ENCODE data around the gene SCAPER. TPM values are rescaled to one million over a fixed set of nuclear protein-coding genes. Genes with fewer than 3 reads are reported as not detected.

The SCAPER gene
- total and polyA plus RNA-seq, 2 donors (not counting 1 experiment from before 2014, with no cell fraction given): 8.3 to 61.6 TPM

GRCh38 chr15:76311100-76311953 is 593.8 kb downstream of the SCAPER start, which contains the start of gene ETFA:
ETFA (minus strand) TSS chr15:76311469; CDS start chr15:76311388, 81 bp downstream.
- CTCF ChIA-PET: interaction anchor here (0.7 to 1.0 kb wide), 2 partner anchors 23 to 25 kb away, joined by 3 to 4 read pairs; partner anchors contain the start of gene ISL2

More at GRCh38 chr15:76311100-76311953, 593.8 kb downstream of the SCAPER start, which contains the start of gene ETFA:
- peaks cover 53% of the 10 kb centered on the region for H3K79me2 ChIP-seq (ENCODE audit: control insufficient read depth, insufficient read depth, low read length)
- peak within 1 kb of the TSS; percentile 86 for H2AFZ ChIP-seq (ENCODE audit: insufficient read depth, low read depth, low read length, poor library complexity, severe bottlenecking)
- peak within 1 kb of the TSS; percentile 88 for H3K9ac ChIP-seq (ENCODE audit: low read length)
- H4K20me1 ChIP-seq (ENCODE audit: control insufficient read depth, insufficient read depth, low read length, poor library complexity, severe bottlenecking): peaks cover 21% of the 10 kb centered on the region
- H3K27ac Mint-ChIP-seq: peak within 1 kb of the TSS; percentile 88
- H3K27me3 ChIP-seq (replicated peaks in 1 of 4; ENCODE audit: control extremely low read depth in 1 of 4, control insufficient read depth in 3 of 4, insufficient read depth in 4 of 4, low read length in 3 of 4): peaks cover 0 to 5% (median 0%) of the 10 kb centered on the region in 4 experiments
- POLR2A ChIA-PET: interaction anchor here (0.5 to 1.8 kb wide), 3 partner anchors 25 to 39 kb away, joined by 3 to 7 read pairs (median 5); no protein-coding TSS in a partner anchor
- peaks cover 11 to 12% of the 10 kb centered on the region in 2 donors for H3K4me1 ChIP-seq (ENCODE audit: control insufficient read depth in 2 of 2, insufficient read depth in 2 of 2, low read length in 2 of 2)
- H3K4me1 Mint-ChIP-seq: peaks cover 34% of the 10 kb centered on the region
- no peaks in the 10 kb centered on the region for H3K27me3 Mint-ChIP-seq
- H3K9me3 ChIP-seq (ENCODE audit: control extremely low read depth in 1 of 3, control insufficient read depth in 2 of 3, insufficient read depth in 1 of 3, low read length in 2 of 3): no peaks in the 10 kb centered on the region
- peak within 1 kb of the TSS; percentile 89 for H3K4me3 Mint-ChIP-seq
- DNase-seq (peak; percentile 95), ATAC-seq (ENCODE audit: low read depth) (peak; percentile 97)
- TF ChIP-seq EZH2 (IDR thresholded peaks at IDR 0.05; ENCODE audit: borderline replicate concordance, insufficient read depth, low read depth, low read length, poor library complexity, severe bottlenecking) (no peak), CTCF (IDR thresholded peaks at IDR 0.05) (no peak)
- peak within 1 kb of the TSS; percentile 60 to 83 for H3K27ac ChIP-seq (ENCODE audit: low read length in 2 of 2)
- peaks cover 0 to 2% of the 10 kb centered on the region in 2 experiments for H3K36me3 ChIP-seq (replicated peaks in 1 of 2; ENCODE audit: control extremely low read depth in 1 of 2, control insufficient read depth in 1 of 2, extremely low read depth in 1 of 2, insufficient read depth in 2 of 2, low read length in 1 of 2)
- H3K4me3 ChIP-seq (ENCODE audit: control extremely low read depth in 1 of 5, extremely low read depth in 1 of 5, insufficient read depth in 1 of 5, low read depth in 2 of 5, low read length in 4 of 5): peak within 1 kb of the TSS; percentile 56 to 89 (median 84)
- intact Hi-C loops (cut with micrococcal nuclease): loop anchor here (2.0 kb wide), 1 partner anchor 25 kb away; the partner anchor contains the start of gene ISL2
- WGBS (ENCODE audit: insufficient coverage): under 1% methylated on average over 58 of the region's 60 CpGs
- peak within 1 kb of the TSS; percentile 92 for H3K4me2 ChIP-seq (replicated peaks; ENCODE audit: low read depth, low read length, poor library complexity, severe bottlenecking)
- no peaks in the 10 kb centered on the region for H3K9me3 Mint-ChIP-seq (ENCODE audit: insufficient read depth)
